Neural cell (in vitro differentiated cells): Measurements from ENCODE around the gene YKT6. TPM values are rescaled to one million over a fixed set of nuclear protein-coding genes. Genes with fewer than 3 reads are reported as not detected.

Source experiments
- H2AFZ ChIP-seq: fragments of 200-600, 300-800 bp; sonication (generic), shearing (Covaris generic); 2 replicates; pipeline ENCODE4 v1.6.0; 2014; ENCODE audit warnings: low read depth, mild to moderate bottlenecking, antibody characterized with exemption, low read length, moderate library complexity
- H3F3A ChIP-seq: fragments of 200-600 bp; shearing (Covaris generic); 2 replicates; pipeline ENCODE4 v1.6.1; 2016; ENCODE audit warnings: mild to moderate bottlenecking, moderate library complexity, mixed read lengths, antibody characterized with exemption, low read length; ENCODE audit not compliant: insufficient read depth, poor library complexity, severe bottlenecking
- H3K27ac ChIP-seq: fragments of 200-600, 300-800 bp; sonication (generic), shearing (Covaris generic); 2 replicates; pipeline ENCODE4 v1.5.1; 2014; ENCODE audit warnings: mild to moderate bottlenecking, low read length, moderate library complexity
- H3K27me3 ChIP-seq: fragments of 300-800, 200-600 bp; sonication (generic), shearing (Covaris generic); 2 replicates; pipeline ENCODE4 v1.6.0; 2014; ENCODE audit warnings: mild to moderate bottlenecking, low read depth, low read length, moderate library complexity; ENCODE audit not compliant: insufficient read depth
- H3K36me3 ChIP-seq: fragments of 300-800, 200-600 bp; sonication (generic), shearing (Covaris generic); 2 replicates; pipeline ENCODE4 v1.5.1; 2014; ENCODE audit warnings: mild to moderate bottlenecking, antibody characterized with exemption, low read length, moderate library complexity; ENCODE audit not compliant: insufficient read depth
- H3K4me2 ChIP-seq: fragments of 300-800, 200-600 bp; sonication (generic), shearing (Covaris generic); 2 replicates; pipeline ENCODE4 v1.6.0; 2014; ENCODE audit warnings: mild to moderate bottlenecking, low read length
- H3K4me3 ChIP-seq: fragments of 300-800, 200-600 bp; sonication (generic), shearing (Covaris generic); 2 replicates; pipeline ENCODE4 v1.5.1; 2014; ENCODE audit warnings: mild to moderate bottlenecking, low read length, moderate library complexity
- H3K79me2 ChIP-seq: fragments of 200-600 bp; shearing (Covaris generic); replicated peaks from 2 replicates; pipeline ENCODE4 v1.6.0; 2014; ENCODE audit warnings: mild to moderate bottlenecking, low read length, moderate library complexity; ENCODE audit not compliant: insufficient read depth
- H3K9ac ChIP-seq: fragments of 300-800, 200-600 bp; sonication (generic), shearing (Covaris generic); 2 replicates; pipeline ENCODE4 v1.6.1; 2016; ENCODE audit warnings: mild to moderate bottlenecking, low read length, mixed read lengths
- H3K9me2 ChIP-seq: fragments of 200-600 bp; shearing (Covaris generic); 2 replicates; pipeline ENCODE4 v1.6.1; 2016; ENCODE audit warnings: mild to moderate bottlenecking, low read length, mixed read lengths; ENCODE audit not compliant: insufficient read depth
- H3K9me3 ChIP-seq: fragments of 200-600, 300-800 bp; sonication (generic), shearing (Covaris generic); 2 replicates; pipeline ENCODE4 v1.6.1; 2016; ENCODE audit warnings: mild to moderate bottlenecking, mixed run types, low read length, moderate library complexity, mixed read lengths
- H4K20me1 ChIP-seq: fragments of 200-600 bp; shearing (Covaris generic); 2 replicates; pipeline ENCODE4 v1.6.1; 2016; ENCODE audit warnings: mild to moderate bottlenecking, mixed run types; ENCODE audit not compliant: insufficient read depth
- EP300 ChIP-seq: fragments of 450-650 bp; conservative IDR thresholded peaks from 2 replicates; pipeline ENCODE4 v1.6.1; 2014; ENCODE audit warnings: antibody characterized with exemption, mild to moderate bottlenecking, moderate library complexity; ENCODE audit not compliant: poor library complexity, severe bottlenecking
- EZH2 ChIP-seq: fragments of 200-600, 300-800 bp; shearing (Covaris generic), sonication (generic); IDR thresholded peaks from 2 replicates; pipeline ENCODE4 v1.6.1; 2014; ENCODE audit warnings: antibody characterized with exemption, low read length, borderline replicate concordance, mild to moderate bottlenecking; ENCODE audit not compliant: insufficient read depth, poor library complexity, severe bottlenecking
- MXI1 ChIP-seq: fragments of 450-650 bp; conservative IDR thresholded peaks from 2 replicates; pipeline ENCODE4 v1.6.1; 2014; ENCODE audit warnings: antibody characterized with exemption, mild to moderate bottlenecking; ENCODE audit not compliant: poor library complexity, severe bottlenecking
- POLR2AphosphoS5 ChIP-seq: IDR thresholded peaks from 2 replicates; pipeline ENCODE4 v1.6.1; 2012
- RAD21 ChIP-seq: fragments of 450-650 bp; conservative IDR thresholded peaks from 2 replicates; pipeline ENCODE4 v1.6.1; 2014; ENCODE audit warnings: antibody characterized with exemption, mild to moderate bottlenecking, moderate library complexity
- SMC3 ChIP-seq: fragments of 450-650 bp; conservative IDR thresholded peaks from 2 replicates; pipeline ENCODE4 v1.6.1; 2014; ENCODE audit warnings: antibody characterized with exemption, mild to moderate bottlenecking, moderate library complexity; ENCODE audit not compliant: poor library complexity
- TAF1 ChIP-seq: IDR thresholded peaks from 2 replicates; pipeline ENCODE4 v1.6.1; 2012; ENCODE audit warnings: low read depth
- polyA plus RNA-seq: library from polyadenylated mRNA; depleted of rRNA; stranded (reverse); fragments of >200 nt; gene quantifications from 2 replicates; pipeline ENCODE4 v1.2.3, GENCODE V29; 2014
- TF ChIP-seq, protein P1 (sequence below): fragments of 450-650 bp; IDR thresholded peaks from 2 replicates; pipeline ENCODE4 v1.5.1; 2014; ENCODE audit warnings: antibody characterized with exemption, mild to moderate bottlenecking, moderate library complexity; ENCODE audit not compliant: poor library complexity, severe bottlenecking
- TF ChIP-seq, protein P2 (sequence below): IDR thresholded peaks from 2 replicates; pipeline ENCODE4 v1.6.1; 2012; ENCODE audit warnings: borderline replicate concordance

The YKT6 gene
- polyA plus RNA-seq, 1 donor from 2014 or later: 93.4 TPM

DNA sequence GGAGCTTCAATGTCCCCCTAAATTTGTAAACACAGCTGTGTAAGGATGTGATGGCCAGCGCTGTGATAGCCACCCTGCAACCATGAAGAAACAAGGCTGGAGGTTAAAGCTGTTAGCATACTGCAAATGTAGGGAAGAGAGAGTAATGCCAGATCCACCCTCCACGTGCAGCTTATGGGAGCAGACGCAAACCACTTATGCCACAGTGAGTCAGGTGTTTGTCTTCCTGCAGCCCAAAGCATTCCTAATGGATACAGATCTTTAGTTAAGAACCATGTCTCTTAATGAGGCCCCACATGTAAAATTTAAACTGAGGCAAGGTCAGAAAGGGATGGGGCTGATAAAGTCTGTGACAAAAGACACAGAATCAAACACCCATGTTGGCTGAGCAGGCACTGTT, 46.1 kb upstream of the YKT6 start:
- H2AFZ ChIP-seq: no peak overlapping the region
- no peaks in the 10 kb centered on the region for H3K79me2 ChIP-seq
- no peak overlapping the region for H3K27ac ChIP-seq
- TF ChIP-seq RAD21 (no peak), TAF1 (no peak), POLR2AphosphoS5 (no peak), EP300 (no peak), MXI1 (no peak)
- TF ChIP-seq, protein P1, sequence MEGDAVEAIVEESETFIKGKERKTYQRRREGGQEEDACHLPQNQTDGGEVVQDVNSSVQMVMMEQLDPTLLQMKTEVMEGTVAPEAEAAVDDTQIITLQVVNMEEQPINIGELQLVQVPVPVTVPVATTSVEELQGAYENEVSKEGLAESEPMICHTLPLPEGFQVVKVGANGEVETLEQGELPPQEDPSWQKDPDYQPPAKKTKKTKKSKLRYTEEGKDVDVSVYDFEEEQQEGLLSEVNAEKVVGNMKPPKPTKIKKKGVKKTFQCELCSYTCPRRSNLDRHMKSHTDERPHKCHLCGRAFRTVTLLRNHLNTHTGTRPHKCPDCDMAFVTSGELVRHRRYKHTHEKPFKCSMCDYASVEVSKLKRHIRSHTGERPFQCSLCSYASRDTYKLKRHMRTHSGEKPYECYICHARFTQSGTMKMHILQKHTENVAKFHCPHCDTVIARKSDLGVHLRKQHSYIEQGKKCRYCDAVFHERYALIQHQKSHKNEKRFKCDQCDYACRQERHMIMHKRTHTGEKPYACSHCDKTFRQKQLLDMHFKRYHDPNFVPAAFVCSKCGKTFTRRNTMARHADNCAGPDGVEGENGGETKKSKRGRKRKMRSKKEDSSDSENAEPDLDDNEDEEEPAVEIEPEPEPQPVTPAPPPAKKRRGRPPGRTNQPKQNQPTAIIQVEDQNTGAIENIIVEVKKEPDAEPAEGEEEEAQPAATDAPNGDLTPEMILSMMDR: no peak
- TF ChIP-seq, protein P2, sequence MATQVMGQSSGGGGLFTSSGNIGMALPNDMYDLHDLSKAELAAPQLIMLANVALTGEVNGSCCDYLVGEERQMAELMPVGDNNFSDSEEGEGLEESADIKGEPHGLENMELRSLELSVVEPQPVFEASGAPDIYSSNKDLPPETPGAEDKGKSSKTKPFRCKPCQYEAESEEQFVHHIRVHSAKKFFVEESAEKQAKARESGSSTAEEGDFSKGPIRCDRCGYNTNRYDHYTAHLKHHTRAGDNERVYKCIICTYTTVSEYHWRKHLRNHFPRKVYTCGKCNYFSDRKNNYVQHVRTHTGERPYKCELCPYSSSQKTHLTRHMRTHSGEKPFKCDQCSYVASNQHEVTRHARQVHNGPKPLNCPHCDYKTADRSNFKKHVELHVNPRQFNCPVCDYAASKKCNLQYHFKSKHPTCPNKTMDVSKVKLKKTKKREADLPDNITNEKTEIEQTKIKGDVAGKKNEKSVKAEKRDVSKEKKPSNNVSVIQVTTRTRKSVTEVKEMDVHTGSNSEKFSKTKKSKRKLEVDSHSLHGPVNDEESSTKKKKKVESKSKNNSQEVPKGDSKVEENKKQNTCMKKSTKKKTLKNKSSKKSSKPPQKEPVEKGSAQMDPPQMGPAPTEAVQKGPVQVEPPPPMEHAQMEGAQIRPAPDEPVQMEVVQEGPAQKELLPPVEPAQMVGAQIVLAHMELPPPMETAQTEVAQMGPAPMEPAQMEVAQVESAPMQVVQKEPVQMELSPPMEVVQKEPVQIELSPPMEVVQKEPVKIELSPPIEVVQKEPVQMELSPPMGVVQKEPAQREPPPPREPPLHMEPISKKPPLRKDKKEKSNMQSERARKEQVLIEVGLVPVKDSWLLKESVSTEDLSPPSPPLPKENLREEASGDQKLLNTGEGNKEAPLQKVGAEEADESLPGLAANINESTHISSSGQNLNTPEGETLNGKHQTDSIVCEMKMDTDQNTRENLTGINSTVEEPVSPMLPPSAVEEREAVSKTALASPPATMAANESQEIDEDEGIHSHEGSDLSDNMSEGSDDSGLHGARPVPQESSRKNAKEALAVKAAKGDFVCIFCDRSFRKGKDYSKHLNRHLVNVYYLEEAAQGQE: no peak
- H3K4me2 ChIP-seq: no peak overlapping the region
- H3K9me3 ChIP-seq: no peaks in the 10 kb centered on the region
- H4K20me1 ChIP-seq: no peaks in the 10 kb centered on the region
- H3K4me3 ChIP-seq: no peak overlapping the region
- no peak overlapping the region for H3K9ac ChIP-seq
- H3K9me2 ChIP-seq: no peaks in the 10 kb centered on the region
- no peaks in the 10 kb centered on the region for H3K36me3 ChIP-seq
- no peaks in the 10 kb centered on the region for H3F3A ChIP-seq
- no peaks in the 10 kb centered on the region for H3K27me3 ChIP-seq

DNA sequence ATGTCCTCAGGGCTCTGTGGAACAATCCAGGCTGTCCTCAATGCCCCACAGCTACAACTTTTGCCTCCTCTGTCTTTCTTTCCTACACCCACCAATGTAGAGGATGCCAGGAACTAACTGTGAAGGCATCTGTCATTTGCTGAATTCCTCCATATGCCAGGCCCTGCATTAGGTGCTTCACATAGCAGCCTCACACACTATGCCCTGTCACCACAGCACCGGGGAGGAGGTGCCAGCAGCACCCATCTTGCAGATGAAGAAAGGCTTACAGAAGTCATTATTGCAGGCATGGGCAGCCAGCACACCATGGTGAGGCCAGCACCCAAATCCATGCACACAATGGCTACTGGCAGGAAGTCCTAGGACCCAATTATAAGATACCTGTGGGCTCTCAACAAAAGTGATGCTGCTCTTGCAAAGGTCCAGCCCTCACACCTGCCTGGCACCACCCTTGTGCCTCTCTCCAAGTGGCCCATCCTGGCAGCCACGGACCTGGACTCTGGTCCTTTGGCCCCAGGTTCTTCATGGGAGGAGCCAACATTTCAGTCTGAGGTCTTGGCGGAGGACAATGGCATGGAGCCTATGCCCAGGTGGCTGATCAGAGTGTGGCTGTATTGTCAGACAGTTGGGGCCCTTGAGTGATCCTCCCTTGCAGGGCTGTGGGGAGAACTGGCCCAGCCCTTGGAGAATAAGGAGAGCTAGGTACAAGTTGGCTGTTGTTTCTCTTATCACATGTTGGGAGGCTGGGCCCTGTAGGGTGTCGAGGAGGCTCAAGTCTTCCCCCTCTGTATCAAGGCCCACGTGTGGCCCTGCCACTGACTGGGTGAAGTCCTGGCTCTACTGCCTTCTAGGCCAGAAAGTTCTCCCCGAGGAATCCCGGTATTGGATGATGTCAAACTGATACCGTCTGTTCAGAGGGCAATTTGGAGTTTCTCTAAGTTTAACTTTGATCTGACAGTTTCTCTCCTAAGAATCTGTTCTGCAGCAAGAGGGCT, 45.3 kb upstream of the YKT6 start:
- Histone ChIP-seq H3K36me3 (no peaks in the 10 kb centered on the region), H3K4me3 (no peak overlapping the region), H3K79me2 (no peaks in the 10 kb centered on the region), H2AFZ (no peak overlapping the region), H3K27ac (no peak overlapping the region), H3K9ac (no peak overlapping the region), H3F3A (no peaks in the 10 kb centered on the region), H3K4me2 (no peak overlapping the region), H4K20me1 (no peaks in the 10 kb centered on the region), H3K27me3 (no peaks in the 10 kb centered on the region), H3K9me3 (no peaks in the 10 kb centered on the region), H3K9me2 (no peaks in the 10 kb centered on the region)
- TF ChIP-seq POLR2AphosphoS5 (no peak), MXI1 (no peak), EP300 (no peak), RAD21 (no peak), EZH2 (no peak), TAF1 (no peak), SMC3 (no peak)
- TF ChIP-seq, protein P1: no peak
- TF ChIP-seq, protein P2: no peak
